SJSA1 (cell line): ENCODE data around the gene ARHGAP44. TPM values are rescaled to one million over a fixed set of nuclear protein-coding genes. Genes with fewer than 3 reads are reported as not detected.

Source experiments
- DNase-seq, 2 experiments: peaks; one replicate each; pipeline ENCODE4 v3.0.0-alpha.2; 2015 to 2020; ENCODE audit warnings: low spot score in 2 of 2, low read depth in 1 of 2
- H3K27ac ChIP-seq: fragments of 250-450 bp; sonication (Bioruptor Pico); 2 replicates; pipeline ENCODE4 v1.5.1; 2020; ENCODE audit warnings: mild to moderate bottlenecking, moderate library complexity
- H3K27me3 ChIP-seq: fragments of 250-450 bp; sonication (Bioruptor Pico); replicated peaks from 2 replicates; pipeline ENCODE4 v1.5.1; 2020; ENCODE audit warnings: mild to moderate bottlenecking, moderate library complexity
- H3K36me3 ChIP-seq: fragments of 250-450 bp; sonication (Bioruptor Pico); 2 replicates; pipeline ENCODE4 v1.5.1; 2020; ENCODE audit warnings: mild to moderate bottlenecking
- H3K4me1 ChIP-seq: fragments of 250-450 bp; sonication (Bioruptor Pico); replicated peaks from 2 replicates; pipeline ENCODE4 v1.6.1; 2021; ENCODE audit warnings: mild to moderate bottlenecking
- H3K4me3 ChIP-seq: fragments of 250-450 bp; sonication (Bioruptor Pico); 2 replicates; pipeline ENCODE4 v1.5.1; 2020; ENCODE audit warnings: mild to moderate bottlenecking
- H3K9me3 ChIP-seq: fragments of 250-450 bp; sonication (Bioruptor Pico); replicated peaks from 2 replicates; pipeline ENCODE4 v1.5.1; 2020; ENCODE audit warnings: mild to moderate bottlenecking
- total RNA-seq: library from RNA; depleted of rRNA; stranded (reverse); fragments of >200 nt; shearing (Covaris generic); gene quantifications from 2 replicates; pipeline ENCODE4 v1.2.3, GENCODE V29; 2014; rRNA removed

The ARHGAP44 gene
- total RNA-seq, 1 experiment from 2014 or later, result 0.58 TPM

DNA sequence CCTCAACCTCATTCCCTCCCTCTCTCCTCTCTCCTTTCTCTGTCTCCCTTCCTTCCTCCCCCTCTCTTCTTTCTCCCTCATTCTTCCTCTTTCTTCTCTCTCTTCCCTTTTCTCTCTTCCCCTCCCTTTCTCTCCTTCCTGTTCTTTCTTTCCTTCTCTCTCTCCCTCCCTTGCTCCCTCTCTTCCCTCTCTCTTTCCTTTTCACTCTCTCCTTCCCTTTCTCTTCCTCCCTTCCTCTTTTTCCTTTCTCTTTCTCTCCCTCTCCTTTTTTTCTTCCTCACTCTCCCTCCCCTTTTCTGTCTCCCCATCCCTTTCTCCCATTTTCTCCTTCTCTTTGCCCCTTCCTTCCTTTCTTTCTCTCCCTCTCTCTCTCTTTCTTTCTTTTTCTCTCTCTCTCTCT lies 236.4 kb downstream of the ARHGAP44 start:
- H3K27ac ChIP-seq, result no peak overlapping the region
- H3K4me1 ChIP-seq, result peaks cover 9% of the 10 kb centered on the region
- no peaks in the 10 kb centered on the region for H3K9me3 ChIP-seq
- H3K27me3 ChIP-seq, result no peaks in the 10 kb centered on the region
- no peak overlapping the region for H3K4me3 ChIP-seq
- H3K36me3 ChIP-seq, result no peaks in the 10 kb centered on the region
- no peak for DNase-seq

DNA sequence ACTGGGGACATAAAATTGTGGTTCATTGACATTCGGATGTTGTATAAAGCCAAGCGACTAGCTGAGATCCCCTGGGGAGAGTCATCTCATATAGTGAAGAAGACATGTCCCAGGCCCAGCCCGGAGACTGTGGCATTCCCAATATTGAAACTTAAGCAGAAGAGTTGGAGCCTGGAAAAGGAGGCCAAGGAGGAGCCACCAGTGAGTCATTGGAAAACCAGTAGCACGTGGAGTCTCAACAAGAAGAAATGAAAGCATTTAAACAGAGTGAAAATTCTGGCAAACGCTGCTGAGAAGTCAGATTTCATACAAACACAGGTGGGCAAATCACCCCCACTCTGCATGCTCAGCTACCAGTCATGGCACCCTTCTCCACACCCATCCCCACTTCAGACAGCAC lies 237.9 kb downstream of the ARHGAP44 start:
- DNase-seq, result no peak
- Histone ChIP-seq H3K27me3 (no peaks in the 10 kb centered on the region), H3K27ac (no peak overlapping the region), H3K9me3 (no peaks in the 10 kb centered on the region), H3K36me3 (no peaks in the 10 kb centered on the region), H3K4me3 (no peak overlapping the region), H3K4me1 (peaks cover 14% of the 10 kb centered on the region)

DNA sequence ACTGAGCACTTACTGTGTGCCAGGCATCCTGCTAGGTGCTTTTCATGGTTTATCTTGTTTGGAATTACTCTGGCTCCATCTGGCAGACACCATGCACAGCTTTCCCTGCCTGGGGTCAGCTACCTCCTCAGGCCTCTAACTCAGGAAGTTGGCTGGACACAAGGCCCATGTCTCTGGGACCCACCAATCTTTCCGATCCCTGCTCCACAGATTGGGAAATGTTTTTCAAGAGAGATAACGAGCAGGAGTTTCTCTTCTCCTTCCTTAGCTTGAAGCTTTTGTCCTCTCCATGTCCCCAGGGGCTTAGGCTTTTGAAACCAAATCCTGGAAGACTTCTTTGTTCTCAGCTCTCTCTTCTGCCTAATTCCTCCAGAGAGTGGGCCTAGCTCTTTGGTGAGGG lies 240.0 kb downstream of the ARHGAP44 start:
- H3K27me3 ChIP-seq, result no peaks in the 10 kb centered on the region
- H3K36me3 ChIP-seq, result no peaks in the 10 kb centered on the region
- H3K4me3 ChIP-seq, result no peak overlapping the region
- DNase-seq, result no peak
- no peaks in the 10 kb centered on the region; the same call in 1 of the 2 replicates for H3K9me3 ChIP-seq
- no peak overlapping the region for H3K27ac ChIP-seq
- peaks cover 12% of the 10 kb centered on the region for H3K4me1 ChIP-seq

DNA sequence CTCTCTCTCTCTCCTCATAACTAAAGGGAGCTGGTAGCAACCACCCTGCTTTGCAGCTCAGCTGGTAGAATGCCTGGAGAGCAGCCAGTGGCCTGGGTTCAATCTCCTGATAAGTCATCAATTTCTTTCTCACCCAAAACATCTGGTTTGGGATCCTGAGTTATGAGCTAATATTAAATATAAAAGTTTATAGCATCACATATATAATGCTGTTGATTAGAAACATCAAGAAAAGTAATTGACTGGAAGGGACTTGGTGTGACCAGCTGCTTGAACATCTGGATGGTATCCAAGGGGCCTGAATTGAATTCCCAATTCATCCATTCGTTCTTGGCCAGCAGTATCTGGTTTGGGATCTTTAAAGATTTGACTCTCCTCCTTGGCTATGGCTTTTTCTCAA lies 240.8 kb downstream of the ARHGAP44 start:
- H3K9me3 ChIP-seq, result no peaks in the 10 kb centered on the region; the same call in 1 of the 2 replicates
- no peak overlapping the region for H3K27ac ChIP-seq
- H3K4me3 ChIP-seq, result no peak overlapping the region
- H3K27me3 ChIP-seq, result no peaks in the 10 kb centered on the region
- no peak for DNase-seq
- H3K36me3 ChIP-seq, result no peaks in the 10 kb centered on the region
- H3K4me1 ChIP-seq, result peaks cover 8% of the 10 kb centered on the region

DNA sequence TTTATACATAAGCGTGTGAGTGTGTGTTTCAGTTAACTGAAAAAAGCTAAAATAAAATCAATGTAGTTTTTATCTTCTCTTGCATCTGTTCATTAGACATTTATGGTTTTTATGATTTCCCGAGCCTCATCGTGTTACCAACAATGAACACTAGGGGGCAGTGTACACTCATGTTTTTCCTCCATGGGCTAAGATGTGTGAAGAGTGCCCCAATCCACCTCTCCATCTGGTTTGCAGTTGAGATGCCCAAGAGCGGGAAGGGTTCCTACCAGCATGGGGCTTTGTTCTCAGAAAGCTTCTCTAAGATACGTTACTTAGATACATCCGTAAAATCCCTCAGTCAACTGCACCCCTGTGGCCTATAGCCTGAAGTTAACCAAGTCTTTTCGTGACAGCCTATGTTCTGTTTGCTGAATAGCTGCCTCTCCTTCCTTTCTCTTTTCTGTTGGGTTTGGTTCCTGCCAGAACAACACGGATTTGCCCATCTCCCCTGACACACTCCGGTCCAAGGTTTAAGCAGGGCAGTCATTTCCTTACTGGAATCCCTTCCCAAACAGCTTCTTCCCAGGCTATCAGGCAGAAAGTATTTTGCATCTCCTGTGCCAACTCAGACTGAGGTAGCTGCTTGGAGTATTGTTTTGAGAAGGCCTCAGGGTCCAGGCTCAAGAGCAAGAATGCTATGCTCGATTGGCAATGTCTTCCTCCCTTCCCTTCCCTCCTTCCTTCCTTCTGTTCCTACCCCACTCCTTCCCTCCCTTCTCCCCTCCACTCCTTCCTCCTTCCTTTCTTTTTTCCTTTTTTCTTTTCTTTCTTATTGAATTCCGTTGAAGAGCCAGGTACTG lies 241.4 kb downstream of the ARHGAP44 start:
- no peaks in the 10 kb centered on the region; the same call in 1 of the 2 replicates for H3K9me3 ChIP-seq
- H3K27ac ChIP-seq, result no peak overlapping the region
- H3K4me3 ChIP-seq, result no peak overlapping the region
- peak; percentile 53 to 70 for DNase-seq
- no peaks in the 10 kb centered on the region for H3K36me3 ChIP-seq
- H3K27me3 ChIP-seq, result no peaks in the 10 kb centered on the region
- H3K4me1 ChIP-seq, result peaks cover 8% of the 10 kb centered on the region

DNA sequence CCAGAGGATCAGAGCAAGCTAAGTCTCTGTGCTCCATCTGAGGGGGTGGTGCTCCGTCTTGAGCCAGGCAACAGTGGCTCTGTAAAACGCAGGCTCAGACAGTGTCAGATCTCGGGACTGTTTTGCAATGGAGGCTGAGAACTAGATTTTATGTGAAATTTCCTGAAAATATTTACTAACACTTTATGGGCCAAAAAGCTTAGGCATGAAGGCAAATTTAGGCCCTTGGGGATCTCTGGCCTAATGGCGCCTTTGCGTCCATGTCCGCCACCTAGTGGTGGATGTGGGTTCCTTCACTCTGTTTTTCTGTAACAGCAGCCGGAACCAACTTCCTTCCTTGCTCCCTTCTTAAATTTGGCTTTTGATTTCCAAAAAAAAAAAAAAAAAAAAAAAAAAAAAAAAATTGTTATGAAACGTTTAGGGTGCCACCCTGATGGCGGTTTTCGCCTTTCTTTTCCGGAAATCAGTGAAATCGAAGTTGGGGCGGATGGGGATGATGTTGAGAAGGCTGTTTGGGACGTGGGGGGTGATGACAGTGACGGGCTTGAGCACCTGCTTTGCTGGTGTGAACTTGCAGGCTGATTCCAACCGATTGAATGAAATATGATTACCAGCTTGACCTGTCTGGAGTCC lies 242.5 kb downstream of the ARHGAP44 start:
- Histone ChIP-seq H3K27me3 (no peaks in the 10 kb centered on the region), H3K4me1 (peaks cover 8% of the 10 kb centered on the region), H3K36me3 (no peaks in the 10 kb centered on the region), H3K4me3 (no peak overlapping the region), H3K27ac (no peak overlapping the region), H3K9me3 (no peaks in the 10 kb centered on the region; the same call in 1 of the 2 replicates)
- peak in 1 of 2 experiments; percentile 6 for DNase-seq

DNA sequence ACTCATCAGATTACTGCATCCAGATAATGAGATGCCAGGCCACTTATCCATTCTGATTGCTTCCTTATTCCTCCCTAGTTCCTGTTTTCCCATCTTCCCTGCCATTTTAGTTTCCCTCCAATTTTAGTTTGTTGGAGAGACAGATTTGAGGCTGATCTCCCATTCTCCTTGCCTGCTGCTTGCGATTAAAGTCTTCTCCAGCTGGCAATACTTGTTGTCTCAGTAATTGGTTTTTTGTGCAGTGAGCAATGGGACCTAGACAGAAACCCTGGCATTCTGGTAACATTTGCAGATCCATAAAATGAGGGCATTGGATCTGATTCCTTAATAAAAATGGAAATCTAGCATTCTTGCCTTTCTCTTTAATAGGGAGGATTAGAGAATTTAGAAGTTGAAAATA lies 246.1 kb downstream of the ARHGAP44 start:
- peaks cover 8% of the 10 kb centered on the region for H3K4me1 ChIP-seq
- no peaks in the 10 kb centered on the region for H3K36me3 ChIP-seq
- no peak for DNase-seq
- H3K27ac ChIP-seq, result no peak overlapping the region
- no peak overlapping the region for H3K4me3 ChIP-seq
- H3K9me3 ChIP-seq, result no peaks in the 10 kb centered on the region; the same call in 1 of the 2 replicates
- H3K27me3 ChIP-seq, result no peaks in the 10 kb centered on the region

DNA sequence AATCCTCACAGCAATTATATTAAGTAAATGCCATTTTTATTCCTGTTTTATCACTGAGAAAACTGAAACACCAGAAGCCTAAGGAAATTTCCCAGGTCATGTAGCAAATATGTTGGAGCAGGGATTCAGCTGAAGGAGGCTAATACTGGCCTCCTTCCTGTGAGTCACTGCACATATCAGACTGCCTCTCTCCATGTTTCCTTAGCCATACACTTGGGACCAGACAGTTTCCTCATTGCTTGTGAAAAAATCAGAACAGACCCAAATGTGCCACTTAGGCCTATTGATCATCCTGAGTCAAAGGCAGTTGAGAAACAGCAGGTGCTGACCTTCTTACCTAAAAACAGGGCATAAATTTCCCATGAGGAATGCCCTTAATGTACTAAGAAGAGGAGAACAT lies 247.5 kb downstream of the ARHGAP44 start:
- H3K27me3 ChIP-seq, result no peaks in the 10 kb centered on the region
- 0 out of 2 replicates have a peak, but pooled peaks cover 4% of the 10 kb centered on the region for H3K4me1 ChIP-seq
- H3K9me3 ChIP-seq, result no peaks in the 10 kb centered on the region; the same call in 1 of the 2 replicates
- no peak for DNase-seq
- no peaks in the 10 kb centered on the region for H3K36me3 ChIP-seq
- no peak overlapping the region for H3K27ac ChIP-seq
- H3K4me3 ChIP-seq, result no peak overlapping the region

DNA sequence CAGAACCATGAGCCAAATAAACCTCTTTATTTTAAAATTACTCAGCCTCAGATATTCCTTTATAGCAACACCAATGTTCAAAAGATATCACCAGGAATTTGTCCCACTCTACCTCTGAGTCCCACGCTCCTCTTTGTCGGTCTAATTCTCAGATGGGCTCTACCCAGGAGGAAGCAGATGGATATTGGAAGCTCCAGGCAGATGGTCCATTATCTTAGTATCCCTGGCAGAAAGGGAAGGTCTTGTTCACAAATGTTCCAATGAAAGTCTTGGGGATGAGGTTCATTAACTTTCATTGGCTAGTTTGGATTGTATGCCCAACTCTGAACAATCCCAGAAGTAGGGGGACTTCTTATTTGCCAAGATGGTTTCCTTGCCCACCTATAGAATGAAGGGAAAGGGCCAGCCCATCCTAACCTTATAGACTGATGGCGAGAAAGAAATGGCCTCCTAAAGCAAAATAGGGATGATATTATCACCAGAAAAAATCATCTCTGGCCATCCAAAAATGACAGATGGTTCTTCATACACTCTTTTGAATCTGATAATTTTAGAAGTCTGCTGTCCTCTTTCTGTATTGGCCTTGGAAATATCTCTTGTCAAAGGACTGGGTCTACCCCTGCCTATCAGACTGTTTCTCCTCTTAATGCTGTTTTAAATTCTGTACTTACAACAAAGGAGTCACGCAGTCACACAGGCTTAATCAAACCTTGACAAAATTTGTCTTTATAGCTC lies 249.8 kb downstream of the ARHGAP44 start:
- 0 out of 2 replicates have a peak, but pooled peaks cover 5% of the 10 kb centered on the region for H3K4me1 ChIP-seq
- H3K27me3 ChIP-seq, result no peaks in the 10 kb centered on the region
- H3K9me3 ChIP-seq, result no peaks in the 10 kb centered on the region
- H3K27ac ChIP-seq, result no peak overlapping the region
- H3K4me3 ChIP-seq, result no peak overlapping the region
- H3K36me3 ChIP-seq, result no peaks in the 10 kb centered on the region
- DNase-seq, result no peak

Other genes starting within 250 kb of the ARHGAP44 start
- 3.2 and 4.8 TPM in 2 replicates for gene MYOCD, start 123.6 kb upstream of the ARHGAP44 start, total RNA-seq
- 37.7 and 55.7 TPM in 2 replicates for gene ELAC2, start 228.5 kb downstream of the ARHGAP44 start, total RNA-seq